BLaER1 (cell line): ENCODE measurements around the gene MAP3K19.

Experiments used
- H3K27ac ChIP-seq: shearing (Covaris generic); formaldehyde crosslinking; 2 replicates; pipeline ENCODE4 v1.8.1; 2022
- H3K27me3 ChIP-seq: shearing (Covaris generic); formaldehyde crosslinking; 2 replicates; pipeline ENCODE4 v1.8.1; 2022
- H3K36me3 ChIP-seq: shearing (Covaris generic); formaldehyde crosslinking; 2 replicates; pipeline ENCODE4 v1.8.1; 2022
- H3K4me1 ChIP-seq: shearing (Covaris generic); formaldehyde crosslinking; 2 replicates; pipeline ENCODE4 v1.8.1; 2022
- H3K4me2 ChIP-seq: shearing (Covaris generic); formaldehyde crosslinking; 2 replicates; pipeline ENCODE4 v1.8.1; 2022
- H3K4me3 ChIP-seq: shearing (Covaris generic); formaldehyde crosslinking; 2 replicates; pipeline ENCODE4 v1.8.1; 2022
- H3K9ac ChIP-seq: shearing (Covaris generic); formaldehyde crosslinking; 2 replicates; pipeline ENCODE4 v1.8.1; 2022
- H3K9me3 ChIP-seq: shearing (Covaris generic); formaldehyde crosslinking; 2 replicates; pipeline ENCODE4 v1.8.1; 2022
- H4K20me1 ChIP-seq: shearing (Covaris generic); formaldehyde crosslinking; 2 replicates; pipeline ENCODE4 v1.8.1; 2022
- Cebpa-rat ChIP-seq: shearing (Covaris generic); IDR thresholded peaks from 2 replicates; pipeline ENCODE4 v1.8.1; 2022

The MAP3K19 gene

GRCh38 chr2:135086222-135086621, 39.0 kb upstream of the MAP3K19 start:
- Histone ChIP-seq H3K27me3 (no peaks in the 10 kb centered on the region), H3K9ac (no peak overlapping the region), H3K4me3 (no peak overlapping the region), H3K4me2 (peak overlapping the region; percentile 52), H4K20me1 (no peaks in the 10 kb centered on the region), H3K27ac (no peak overlapping the region), H3K4me1 (peaks cover 18% of the 10 kb centered on the region), H3K36me3 (peaks cover 51% of the 10 kb centered on the region), H3K9me3 (peaks cover 61% of the 10 kb centered on the region)
- no peak for TF ChIP-seq Cebpa-rat

- Histone ChIP-seq H3K4me3 (no peak overlapping the region), H3K9ac (no peak overlapping the region), H3K36me3 (peaks cover 62% of the 10 kb centered on the region), H3K27ac (no peak overlapping the region), H3K4me1 (no peaks in the 10 kb centered on the region), H4K20me1 (no peaks in the 10 kb centered on the region), H3K27me3 (no peaks in the 10 kb centered on the region), H3K4me2 (no peak overlapping the region), H3K9me3 (peaks cover 80% of the 10 kb centered on the region)
- TF ChIP-seq Cebpa-rat = no peak
Observed at GRCh38 chr2:135078417-135078816, 31.2 kb upstream of the MAP3K19 start.

- no peak for TF ChIP-seq Cebpa-rat
- no peaks in the 10 kb centered on the region for H4K20me1 ChIP-seq
- H3K4me1 ChIP-seq = no peaks in the 10 kb centered on the region
- H3K4me3 ChIP-seq = no peak overlapping the region
- no peak overlapping the region for H3K27ac ChIP-seq
- H3K27me3 ChIP-seq = no peaks in the 10 kb centered on the region
- peaks cover 63% of the 10 kb centered on the region for H3K36me3 ChIP-seq
- H3K9me3 ChIP-seq = peaks cover 81% of the 10 kb centered on the region
- H3K9ac ChIP-seq = no peak overlapping the region
- H3K4me2 ChIP-seq = no peak overlapping the region
Observed at GRCh38 chr2:135076556-135076955, 29.3 kb upstream of the MAP3K19 start.

GRCh38 chr2:135074216-135074615, 27.0 kb upstream of the MAP3K19 start:
- H3K4me3 ChIP-seq = no peak overlapping the region
- no peak overlapping the region for H3K4me2 ChIP-seq
- peaks cover 79% of the 10 kb centered on the region for H3K36me3 ChIP-seq
- H3K27ac ChIP-seq = no peak overlapping the region
- H3K9me3 ChIP-seq = peaks cover 85% of the 10 kb centered on the region
- TF ChIP-seq Cebpa-rat = no peak
- H3K4me1 ChIP-seq = no peaks in the 10 kb centered on the region
- H3K27me3 ChIP-seq = no peaks in the 10 kb centered on the region
- H4K20me1 ChIP-seq = no peaks in the 10 kb centered on the region
- no peak overlapping the region for H3K9ac ChIP-seq

GRCh38 chr2:135072125-135072997, 25.1 kb upstream of the MAP3K19 start:
- Histone ChIP-seq H3K27me3 (no peaks in the 10 kb centered on the region), H3K4me3 (peak overlapping the region; percentile 34; the same call in 1 of the 2 replicates), H3K36me3 (peaks cover 88% of the 10 kb centered on the region), H4K20me1 (no peaks in the 10 kb centered on the region), H3K4me2 (no peak overlapping the region), H3K9ac (no peak overlapping the region), H3K27ac (no peak overlapping the region), H3K9me3 (peaks cover 95% of the 10 kb centered on the region), H3K4me1 (no peaks in the 10 kb centered on the region)
- no peak for TF ChIP-seq Cebpa-rat

- peaks cover 86% of the 10 kb centered on the region for H3K36me3 ChIP-seq
- no peak for TF ChIP-seq Cebpa-rat
- H3K9me3 ChIP-seq = peaks cover 86% of the 10 kb centered on the region
Observed at GRCh38 chr2:135066710-135067109, 19.5 kb upstream of the MAP3K19 start.

GRCh38 chr2:135064149-135064548, 16.9 kb upstream of the MAP3K19 start:
- Histone ChIP-seq H3K4me3 (no peak overlapping the region), H3K9ac (no peak overlapping the region), H3K4me1 (no peaks in the 10 kb centered on the region), H3K4me2 (no peak overlapping the region), H3K36me3 (peaks cover 86% of the 10 kb centered on the region), H3K27me3 (no peaks in the 10 kb centered on the region), H3K9me3 (peaks cover 76% of the 10 kb centered on the region), H3K27ac (no peak overlapping the region), H4K20me1 (no peaks in the 10 kb centered on the region)
- TF ChIP-seq Cebpa-rat = no peak

More at GRCh38 chr2:135066710-135067109, 19.5 kb upstream of the MAP3K19 start:
- no peak overlapping the region for H3K27ac ChIP-seq
- H3K4me2 ChIP-seq = no peak overlapping the region
- H3K9ac ChIP-seq = no peak overlapping the region
- no peaks in the 10 kb centered on the region for H3K27me3 ChIP-seq
- H3K4me1 ChIP-seq = no peaks in the 10 kb centered on the region
- no peak overlapping the region for H3K4me3 ChIP-seq
- no peaks in the 10 kb centered on the region for H4K20me1 ChIP-seq

GRCh38 chr2:135063210-135063609, 16.0 kb upstream of the MAP3K19 start:
- no peak overlapping the region for H3K4me2 ChIP-seq
- no peak overlapping the region for H3K9ac ChIP-seq
- H3K9me3 ChIP-seq = peaks cover 66% of the 10 kb centered on the region
- H3K27me3 ChIP-seq = no peaks in the 10 kb centered on the region
- TF ChIP-seq Cebpa-rat = peak; percentile 48; the same call in 1 of the 2 replicates
- H3K27ac ChIP-seq = no peak overlapping the region
- peaks cover 81% of the 10 kb centered on the region for H3K36me3 ChIP-seq
- H4K20me1 ChIP-seq = 0 out of 2 replicates have a peak, but pooled peaks cover 9% of the 10 kb centered on the region
- no peak overlapping the region for H3K4me3 ChIP-seq
- no peaks in the 10 kb centered on the region for H3K4me1 ChIP-seq

- peaks cover 76% of the 10 kb centered on the region for H3K36me3 ChIP-seq
Observed at GRCh38 chr2:135059577-135059976, 12.3 kb upstream of the MAP3K19 start.

GRCh38 chr2:135056790-135057189, 9.5 kb upstream of the MAP3K19 start:
- Histone ChIP-seq H3K36me3 (peaks cover 52% of the 10 kb centered on the region), H4K20me1 (peaks cover 58% of the 10 kb centered on the region), H3K27ac (no peak overlapping the region), H3K4me2 (no peak overlapping the region), H3K4me1 (peaks cover 26% of the 10 kb centered on the region), H3K4me3 (no peak overlapping the region), H3K9ac (no peak overlapping the region), H3K27me3 (no peaks in the 10 kb centered on the region), H3K9me3 (peaks cover 24% of the 10 kb centered on the region; the same call in 1 of the 2 replicates)
- TF ChIP-seq Cebpa-rat = no peak; the same call in 1 of the 2 replicates

More at GRCh38 chr2:135059577-135059976, 12.3 kb upstream of the MAP3K19 start:
- Histone ChIP-seq H3K9me3 (peaks cover 50% of the 10 kb centered on the region), H3K4me2 (no peak overlapping the region), H3K27ac (no peak overlapping the region), H4K20me1 (peaks cover 37% of the 10 kb centered on the region; the same call in 1 of the 2 replicates), H3K27me3 (no peaks in the 10 kb centered on the region), H3K4me1 (peaks cover 9% of the 10 kb centered on the region; the same call in 1 of the 2 replicates), H3K4me3 (no peak overlapping the region), H3K9ac (no peak overlapping the region)
- no peak for TF ChIP-seq Cebpa-rat
